ENCODE results near the gene UBL3.

The UBL3 gene

GRCh38 chr13:29805994-29806979 is 44.1 kb downstream of the UBL3 start:
- H3K18ac ChIP-seq (ENCODE audit: low read length) = no peak overlapping the region
- H2BK120ac ChIP-seq (ENCODE audit: low read depth, low read length) = no peak overlapping the region
- H3K79me2 ChIP-seq (ENCODE audit: control insufficient read depth, insufficient read depth, low read length) = peaks cover 29% of the 10 kb centered on the region
- H3K79me1 ChIP-seq (ENCODE audit: low read length) = peaks cover 20% of the 10 kb centered on the region
- no peak overlapping the region for H3K9ac ChIP-seq (ENCODE audit: low read length)
- H2BK5ac ChIP-seq (ENCODE audit: low read length) = no peak overlapping the region
- no peak overlapping the region for H2BK15ac ChIP-seq (replicated peaks; ENCODE audit: low read depth)
- no peak overlapping the region for H4K8ac ChIP-seq (ENCODE audit: low read depth, low read length)
- H3K27me3 ChIP-seq (ENCODE audit: insufficient read depth, low read length, poor library complexity) = no peaks in the 10 kb centered on the region
- no peak overlapping the region for H3K4ac ChIP-seq (ENCODE audit: low read depth, low read length)
- H3K4me1 ChIP-seq (ENCODE audit: control insufficient read depth, low read depth, low read length) = peaks cover 9% of the 10 kb centered on the region
- no peak overlapping the region for H3K56ac ChIP-seq (ENCODE audit: low read length)
- H3K4me3 ChIP-seq (ENCODE audit: low read length) = no peak overlapping the region
- no peak overlapping the region for H3K4me2 ChIP-seq (ENCODE audit: low read length)
- H2AK5ac ChIP-seq (ENCODE audit: low read length) = no peak overlapping the region
- no peak for DNase-seq
- H3K36me3 ChIP-seq (ENCODE audit: control insufficient read depth, insufficient read depth, low read length) = no peaks in the 10 kb centered on the region
- no peak overlapping the region for H4K5ac ChIP-seq (ENCODE audit: low read length)
- no CpG with 5 or more reads among the region's 7 CpGs for WGBS (ENCODE audit: extremely low coverage, insufficient coverage, low lambda C conversion rate)
- H3K23ac ChIP-seq (ENCODE audit: low read length) = no peak overlapping the region
- no peak overlapping the region for H3K27ac ChIP-seq (ENCODE audit: low read depth, low read length)

GRCh38 chr13:29803221-29803620 is 47.2 kb downstream of the UBL3 start:
- no peak overlapping the region for H2BK120ac ChIP-seq (ENCODE audit: low read depth, low read length)
- no peak overlapping the region for H4K8ac ChIP-seq (ENCODE audit: low read depth, low read length)
- H3K56ac ChIP-seq (ENCODE audit: low read length) = no peak overlapping the region
- H2BK5ac ChIP-seq (ENCODE audit: low read length) = no peak overlapping the region
- H3K23ac ChIP-seq (ENCODE audit: low read length) = no peak overlapping the region
- no peak overlapping the region for H2BK15ac ChIP-seq (replicated peaks; ENCODE audit: low read depth)
- no peak overlapping the region for H3K9ac ChIP-seq (ENCODE audit: low read length)
- no CpG with 5 or more reads among the region's 3 CpGs for WGBS (ENCODE audit: extremely low coverage, insufficient coverage, low lambda C conversion rate)
- H3K36me3 ChIP-seq (ENCODE audit: control insufficient read depth, insufficient read depth, low read length) = no peaks in the 10 kb centered on the region
- H3K4ac ChIP-seq (ENCODE audit: low read depth, low read length) = no peak overlapping the region
- no peak for DNase-seq
- no peak overlapping the region for H3K27ac ChIP-seq (ENCODE audit: low read depth, low read length)
- H2AK5ac ChIP-seq (ENCODE audit: low read length) = no peak overlapping the region
- H3K4me3 ChIP-seq (ENCODE audit: low read length) = no peak overlapping the region
- no peaks in the 10 kb centered on the region for H3K27me3 ChIP-seq (ENCODE audit: insufficient read depth, low read length, poor library complexity)
- H3K18ac ChIP-seq (ENCODE audit: low read length) = no peak overlapping the region
- H3K4me2 ChIP-seq (ENCODE audit: low read length) = no peak overlapping the region
- no peak overlapping the region for H4K5ac ChIP-seq (ENCODE audit: low read length)
- peaks cover 15% of the 10 kb centered on the region for H3K79me1 ChIP-seq (ENCODE audit: low read length)
- peaks cover 33% of the 10 kb centered on the region for H3K79me2 ChIP-seq (ENCODE audit: control insufficient read depth, insufficient read depth, low read length)
- peaks cover 12% of the 10 kb centered on the region for H3K4me1 ChIP-seq (ENCODE audit: control insufficient read depth, low read depth, low read length)

GRCh38 chr13:29802621-29803020 is 47.8 kb downstream of the UBL3 start:
- no CpG with 5 or more reads among the region's 1 CpG for WGBS (ENCODE audit: extremely low coverage, insufficient coverage, low lambda C conversion rate)
- Histone ChIP-seq H2AK5ac (ENCODE audit: low read length) (no peak overlapping the region), H3K4me3 (ENCODE audit: low read length) (no peak overlapping the region), H4K8ac (ENCODE audit: low read depth, low read length) (no peak overlapping the region), H3K4ac (ENCODE audit: low read depth, low read length) (no peak overlapping the region), H4K5ac (ENCODE audit: low read length) (no peak overlapping the region), H3K27ac (ENCODE audit: low read depth, low read length) (no peak overlapping the region), H3K56ac (ENCODE audit: low read length) (no peak overlapping the region), H3K9ac (ENCODE audit: low read length) (no peak overlapping the region), H2BK15ac (replicated peaks; ENCODE audit: low read depth) (no peak overlapping the region), H3K36me3 (ENCODE audit: control insufficient read depth, insufficient read depth, low read length) (no peaks in the 10 kb centered on the region), H3K18ac (ENCODE audit: low read length) (no peak overlapping the region), H3K27me3 (ENCODE audit: insufficient read depth, low read length, poor library complexity) (no peaks in the 10 kb centered on the region), H2BK120ac (ENCODE audit: low read depth, low read length) (no peak overlapping the region), H3K4me1 (ENCODE audit: control insufficient read depth, low read depth, low read length) (peaks cover 12% of the 10 kb centered on the region), H3K4me2 (ENCODE audit: low read length) (no peak overlapping the region), H2BK5ac (ENCODE audit: low read length) (no peak overlapping the region), H3K23ac (ENCODE audit: low read length) (no peak overlapping the region), H3K79me2 (ENCODE audit: control insufficient read depth, insufficient read depth, low read length) (peaks cover 33% of the 10 kb centered on the region), H3K79me1 (ENCODE audit: low read length) (peaks cover 15% of the 10 kb centered on the region)
- no peak for DNase-seq

GRCh38 chr13:29801737-29802305 is 48.6 kb downstream of the UBL3 start:
- Histone ChIP-seq H2BK15ac (replicated peaks; ENCODE audit: low read depth) (no peak overlapping the region), H3K4me3 (ENCODE audit: low read length) (no peak overlapping the region), H3K23ac (ENCODE audit: low read length) (no peak overlapping the region), H3K27ac (ENCODE audit: low read depth, low read length) (no peak overlapping the region), H4K8ac (ENCODE audit: low read depth, low read length) (no peak overlapping the region), H3K27me3 (ENCODE audit: insufficient read depth, low read length, poor library complexity) (no peaks in the 10 kb centered on the region), H4K5ac (ENCODE audit: low read length) (no peak overlapping the region), H3K4me2 (ENCODE audit: low read length) (no peak overlapping the region), H3K56ac (ENCODE audit: low read length) (peak overlapping the region; percentile 37), H3K36me3 (ENCODE audit: control insufficient read depth, insufficient read depth, low read length) (no peaks in the 10 kb centered on the region), H2AK5ac (ENCODE audit: low read length) (no peak overlapping the region), H3K79me2 (ENCODE audit: control insufficient read depth, insufficient read depth, low read length) (peaks cover 31% of the 10 kb centered on the region), H2BK5ac (ENCODE audit: low read length) (peak overlapping the region; percentile 43), H3K79me1 (ENCODE audit: low read length) (peaks cover 15% of the 10 kb centered on the region), H3K18ac (ENCODE audit: low read length) (peak overlapping the region; percentile 11), H3K9ac (ENCODE audit: low read length) (peak overlapping the region; percentile 30), H2BK120ac (ENCODE audit: low read depth, low read length) (no peak overlapping the region), H3K4ac (ENCODE audit: low read depth, low read length) (no peak overlapping the region), H3K4me1 (ENCODE audit: control insufficient read depth, low read depth, low read length) (peaks cover 12% of the 10 kb centered on the region)
- peak; percentile 64 for DNase-seq
- no CpG with 5 or more reads among the region's 4 CpGs for WGBS (ENCODE audit: extremely low coverage, insufficient coverage, low lambda C conversion rate)

GRCh38 chr13:29801102-29801501 is 49.3 kb downstream of the UBL3 start:
- H2BK5ac ChIP-seq (ENCODE audit: low read length) = no peak overlapping the region
- no peaks in the 10 kb centered on the region for H3K27me3 ChIP-seq (ENCODE audit: insufficient read depth, low read length, poor library complexity)
- no peak overlapping the region for H2BK120ac ChIP-seq (ENCODE audit: low read depth, low read length)
- H2AK5ac ChIP-seq (ENCODE audit: low read length) = no peak overlapping the region
- no peak overlapping the region for H2BK15ac ChIP-seq (replicated peaks; ENCODE audit: low read depth)
- H3K4me3 ChIP-seq (ENCODE audit: low read length) = no peak overlapping the region
- peak overlapping the region; percentile 37 for H3K56ac ChIP-seq (ENCODE audit: low read length)
- no peaks in the 10 kb centered on the region for H3K36me3 ChIP-seq (ENCODE audit: control insufficient read depth, insufficient read depth, low read length)
- peak overlapping the region; percentile 30 for H3K9ac ChIP-seq (ENCODE audit: low read length)
- no CpG with 5 or more reads among the region's 4 CpGs for WGBS (ENCODE audit: extremely low coverage, insufficient coverage, low lambda C conversion rate)
- peaks cover 15% of the 10 kb centered on the region for H3K79me1 ChIP-seq (ENCODE audit: low read length)
- peaks cover 12% of the 10 kb centered on the region for H3K4me1 ChIP-seq (ENCODE audit: control insufficient read depth, low read depth, low read length)
- H4K5ac ChIP-seq (ENCODE audit: low read length) = no peak overlapping the region
- no peak overlapping the region for H3K23ac ChIP-seq (ENCODE audit: low read length)
- peak; percentile 28 for DNase-seq
- H3K4me2 ChIP-seq (ENCODE audit: low read length) = no peak overlapping the region
- no peak overlapping the region for H3K4ac ChIP-seq (ENCODE audit: low read depth, low read length)
- no peak overlapping the region for H3K27ac ChIP-seq (ENCODE audit: low read depth, low read length)
- H4K8ac ChIP-seq (ENCODE audit: low read depth, low read length) = no peak overlapping the region
- no peak overlapping the region for H3K18ac ChIP-seq (ENCODE audit: low read length)
- peaks cover 29% of the 10 kb centered on the region for H3K79me2 ChIP-seq (ENCODE audit: control insufficient read depth, insufficient read depth, low read length)

All from mesendoderm (in vitro differentiated cells).